Vagina (tissue), 2 donors: Measurements from ENCODE around the gene PSAPL1. TPM values are rescaled to one million over a fixed set of nuclear protein-coding genes. Genes with fewer than 3 reads are reported as not detected.

Source experiments
- DNase-seq, 2 donors: peaks; one replicate each; pipeline ENCODE4 v3.0.0-alpha.2; 2017; ENCODE audit errors: extremely low spot score in 2 of 2
- H3K27ac ChIP-seq: fragments of 200-600 bp; sonication (generic); one replicate; pipeline ENCODE4 v1.5.1; 2019
- H3K27me3 ChIP-seq: fragments of 200-600 bp; sonication (generic); one replicate; pipeline ENCODE4 v1.5.1; 2019
- H3K36me3 ChIP-seq, 2 donors: fragments of 200-600 bp; sonication (generic); one replicate each; pipeline ENCODE4 v1.5.1; 2017 to 2019
- H3K4me1 ChIP-seq: fragments of 200-600 bp; sonication (generic); one replicate; pipeline ENCODE4 v1.5.1; 2019
- H3K4me3 ChIP-seq, 2 donors: fragments of 200-600 bp; sonication (generic); 1 replicate in 1 of 2; 2 replicates in 1 of 2; pipeline ENCODE4 v1.5.1; 2016 to 2019
- H3K9me3 ChIP-seq: fragments of 200-600 bp; sonication (generic); one replicate; pipeline ENCODE4 v1.5.1; 2019
- POLR2A ChIP-seq, 2 donors: fragments of 450-650 bp; IDR thresholded peaks; one replicate each; pipeline ENCODE4 v1.6.1; 2017; ENCODE audit warnings: antibody characterized with exemption in 2 of 2, mild to moderate bottlenecking in 2 of 2, moderate library complexity in 2 of 2
- POLR2AphosphoS5 ChIP-seq, 2 donors: sonication (generic); formaldehyde crosslinking; IDR thresholded peaks; one replicate each; pipeline ENCODE4 v1.9.0; 2017; ENCODE audit warnings: antibody characterized with exemption in 2 of 2, mild to moderate bottlenecking in 2 of 2, low read depth in 1 of 2; ENCODE audit not compliant: insufficient read depth in 1 of 2
- intact Hi-C: fragments of 100-400 bp; cut with DNase I; formaldehyde crosslinking; loops from one replicate; pipeline ENCODE4 v1.15.1; 2023
- total RNA-seq: library from RNA; depleted of rRNA; stranded (reverse); fragments of >200 nt; gene quantifications from one replicate; pipeline ENCODE4 v1.2.3, GENCODE V29; 2016
- TF ChIP-seq, protein P1 (sequence below), 3 experiments: fragments of 450-650 bp in 2 of 3; fragments of 200-600 bp in 1 of 3; sonication (generic) in 1 of 3; IDR thresholded peaks; one replicate each; pipeline ENCODE4 v1.5.1; 2017 to 2019; ENCODE audit warnings: antibody characterized with exemption in 3 of 3, mild to moderate bottlenecking in 2 of 3, moderate library complexity in 2 of 3

PSAPL1 gene
- total RNA-seq, 1 donor from 2014 or later, result not detected

DNA sequence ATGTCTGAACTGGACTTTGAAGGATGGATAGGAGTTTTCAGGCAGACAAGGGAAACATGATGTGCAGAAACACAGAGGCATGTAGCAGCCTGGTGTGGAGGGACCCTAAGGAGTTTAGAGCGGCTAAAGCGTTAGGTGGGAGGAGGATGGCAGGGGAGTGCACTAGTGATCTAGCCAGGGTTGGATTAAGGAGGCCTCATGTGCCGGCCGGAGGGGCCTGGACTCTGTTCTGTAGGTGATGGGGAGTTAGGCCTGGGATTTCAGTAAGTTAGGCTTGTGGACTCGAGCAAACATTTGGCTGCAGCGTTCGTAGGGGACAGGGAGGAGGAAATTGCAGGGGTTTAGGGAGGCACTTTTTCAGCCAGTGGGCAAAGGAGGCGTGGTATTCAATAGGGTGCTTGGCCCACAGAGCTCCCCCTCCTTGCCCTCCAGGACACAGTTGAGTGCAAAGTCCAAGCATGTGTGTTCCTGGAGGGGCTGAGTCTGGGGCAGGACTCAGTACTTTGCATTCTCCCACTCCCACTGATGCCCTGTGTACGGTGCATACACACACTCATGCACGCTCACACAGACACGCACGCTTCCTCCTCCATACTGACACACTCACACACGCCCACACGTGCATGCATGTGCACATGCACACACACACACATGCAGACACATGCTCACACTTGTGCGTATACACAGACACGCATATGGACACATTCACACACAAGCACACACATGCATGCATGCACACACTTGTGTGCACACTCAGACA lies 18.6 kb downstream of the PSAPL1 start:
- no peak for DNase-seq
- Histone ChIP-seq H3K4me1 (no peaks in the 10 kb centered on the region), H3K4me3 (no peak overlapping the region), H3K27me3 (no peaks in the 10 kb centered on the region), H3K27ac (no peak overlapping the region), H3K36me3 (no peaks in the 10 kb centered on the region), H3K9me3 (no peaks in the 10 kb centered on the region)
- intact Hi-C loops, result no loop called here
- TF ChIP-seq POLR2AphosphoS5 (IDR thresholded peaks at IDR 0.05; ENCODE audit: insufficient read depth in 1 of 2, low read depth in 1 of 2) (no peak), POLR2A (IDR thresholded peaks at IDR 0.05) (no peak)
- TF ChIP-seq, protein P1, sequence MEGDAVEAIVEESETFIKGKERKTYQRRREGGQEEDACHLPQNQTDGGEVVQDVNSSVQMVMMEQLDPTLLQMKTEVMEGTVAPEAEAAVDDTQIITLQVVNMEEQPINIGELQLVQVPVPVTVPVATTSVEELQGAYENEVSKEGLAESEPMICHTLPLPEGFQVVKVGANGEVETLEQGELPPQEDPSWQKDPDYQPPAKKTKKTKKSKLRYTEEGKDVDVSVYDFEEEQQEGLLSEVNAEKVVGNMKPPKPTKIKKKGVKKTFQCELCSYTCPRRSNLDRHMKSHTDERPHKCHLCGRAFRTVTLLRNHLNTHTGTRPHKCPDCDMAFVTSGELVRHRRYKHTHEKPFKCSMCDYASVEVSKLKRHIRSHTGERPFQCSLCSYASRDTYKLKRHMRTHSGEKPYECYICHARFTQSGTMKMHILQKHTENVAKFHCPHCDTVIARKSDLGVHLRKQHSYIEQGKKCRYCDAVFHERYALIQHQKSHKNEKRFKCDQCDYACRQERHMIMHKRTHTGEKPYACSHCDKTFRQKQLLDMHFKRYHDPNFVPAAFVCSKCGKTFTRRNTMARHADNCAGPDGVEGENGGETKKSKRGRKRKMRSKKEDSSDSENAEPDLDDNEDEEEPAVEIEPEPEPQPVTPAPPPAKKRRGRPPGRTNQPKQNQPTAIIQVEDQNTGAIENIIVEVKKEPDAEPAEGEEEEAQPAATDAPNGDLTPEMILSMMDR (IDR thresholded peaks at IDR 0.05), result no peak

DNA sequence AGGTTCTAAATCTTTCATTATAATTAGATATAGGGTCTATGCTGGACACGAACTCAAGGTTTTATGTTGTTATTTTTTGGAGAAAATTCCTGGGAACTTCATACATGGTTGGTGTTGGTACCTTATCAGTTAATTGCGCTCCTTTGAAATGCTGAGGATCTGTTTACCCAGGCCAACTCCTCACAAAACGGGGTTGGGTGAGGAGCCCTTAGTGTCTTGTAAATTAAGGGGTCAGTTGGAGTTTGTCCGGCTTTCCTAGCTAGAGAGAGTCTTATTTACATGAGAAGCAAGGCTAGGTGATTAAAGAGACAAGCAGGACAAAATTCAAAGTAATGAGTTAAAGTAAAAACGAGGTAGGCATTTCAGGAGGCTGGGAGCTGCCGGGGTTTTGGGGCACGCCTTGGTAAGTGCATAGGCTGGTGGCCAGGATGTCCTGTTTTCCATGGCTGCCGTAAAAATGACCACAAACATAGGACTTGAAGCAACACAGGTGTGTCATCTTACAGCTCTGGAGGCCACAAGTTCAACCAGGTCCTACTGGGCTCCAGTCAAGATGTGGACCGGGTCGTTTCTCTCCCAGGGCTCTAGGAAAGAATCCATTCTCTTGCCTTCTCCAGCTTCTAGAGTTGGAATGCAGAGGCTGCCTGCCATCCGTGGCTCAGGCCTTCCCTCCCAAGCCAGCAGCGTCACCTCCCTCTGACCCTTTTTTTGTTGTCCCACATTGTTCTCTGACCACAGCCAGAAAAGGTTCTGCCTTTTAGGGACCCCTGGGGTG lies 19.8 kb downstream of the PSAPL1 start:
- Histone ChIP-seq H3K4me1 (no peaks in the 10 kb centered on the region), H3K9me3 (no peaks in the 10 kb centered on the region), H3K27ac (no peak overlapping the region), H3K4me3 (no peak overlapping the region), H3K27me3 (no peaks in the 10 kb centered on the region), H3K36me3 (no peaks in the 10 kb centered on the region)
- DNase-seq, result no peak
- TF ChIP-seq POLR2AphosphoS5 (IDR thresholded peaks at IDR 0.05; ENCODE audit: insufficient read depth in 1 of 2, low read depth in 1 of 2) (no peak), POLR2A (IDR thresholded peaks at IDR 0.05) (no peak)
- TF ChIP-seq, protein P1 (IDR thresholded peaks at IDR 0.05), result no peak
- intact Hi-C loops, result no loop called here

DNA sequence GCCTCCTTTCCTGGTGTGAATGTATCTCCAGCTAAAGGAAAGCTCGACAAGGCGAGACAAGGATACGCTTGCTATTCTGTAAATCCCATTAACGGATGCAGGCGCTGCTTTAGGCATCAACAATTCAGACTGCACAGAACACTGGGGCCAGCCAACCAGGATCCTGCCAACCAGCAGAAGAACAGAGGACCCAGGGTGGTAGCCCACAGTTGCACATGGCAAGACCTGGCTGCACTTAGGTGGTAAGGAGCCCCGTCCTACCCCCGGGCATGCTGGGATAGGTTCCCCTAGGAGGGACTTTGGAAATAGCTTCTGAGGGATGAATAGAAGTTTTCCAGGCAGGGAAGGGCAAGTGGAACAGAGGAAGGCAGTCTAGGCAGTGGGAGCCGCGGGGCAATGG lies 20.7 kb downstream of the PSAPL1 start:
- intact Hi-C loops, result no loop called here
- Histone ChIP-seq H3K4me1 (no peaks in the 10 kb centered on the region), H3K27ac (no peak overlapping the region), H3K27me3 (no peaks in the 10 kb centered on the region), H3K9me3 (no peaks in the 10 kb centered on the region), H3K36me3 (no peaks in the 10 kb centered on the region), H3K4me3 (no peak overlapping the region)
- no peak for DNase-seq
- TF ChIP-seq, protein P1 (IDR thresholded peaks at IDR 0.05), result no peak
- TF ChIP-seq POLR2AphosphoS5 (IDR thresholded peaks at IDR 0.05; ENCODE audit: insufficient read depth in 1 of 2, low read depth in 1 of 2) (no peak), POLR2A (IDR thresholded peaks at IDR 0.05) (no peak)

DNA sequence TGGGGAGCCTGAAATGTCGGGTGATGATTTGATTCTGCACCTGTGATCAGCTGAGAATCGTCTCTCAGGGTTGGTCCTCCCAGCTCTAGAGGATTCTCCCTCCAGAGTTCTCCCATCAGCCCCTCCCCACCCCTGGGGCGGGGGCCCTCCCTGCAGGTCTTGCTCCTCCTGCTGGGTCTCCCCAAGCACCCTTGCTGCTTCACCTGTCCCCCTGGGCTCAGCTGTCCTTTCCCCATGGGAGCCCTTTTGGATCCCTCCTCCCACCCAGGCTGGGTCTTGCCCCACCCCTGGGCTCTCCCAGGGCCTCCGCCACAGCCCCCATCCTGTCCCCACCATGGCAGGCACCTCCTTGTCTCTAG lies 22.2 kb downstream of the PSAPL1 start:
- H3K4me3 ChIP-seq, result no peak overlapping the region

More for the DNA sequence above, 22.2 kb downstream of the PSAPL1 start:
- Histone ChIP-seq H3K36me3 (no peaks in the 10 kb centered on the region), H3K27ac (no peak overlapping the region), H3K9me3 (no peaks in the 10 kb centered on the region), H3K4me1 (no peaks in the 10 kb centered on the region), H3K27me3 (no peaks in the 10 kb centered on the region)
- DNase-seq, result no peak
- intact Hi-C loops, result no loop called here
- no peak for TF ChIP-seq POLR2AphosphoS5 (IDR thresholded peaks at IDR 0.05; ENCODE audit: insufficient read depth in 1 of 2, low read depth in 1 of 2)
- TF ChIP-seq, protein P1 (IDR thresholded peaks at IDR 0.05), result no peak
